H1 (cell line): ENCODE data around the gene MYH10. TPM values are rescaled to one million over a fixed set of nuclear protein-coding genes. Genes with fewer than 3 reads are reported as not detected.

ENCODE experiments used
- BCL11A ChIP-seq, 2 experiments: IDR thresholded peaks; one replicate each; pipeline ENCODE4 v1.6.1; 2011; ENCODE audit warnings: low read depth in 2 of 2, low read length in 2 of 2, mild to moderate bottlenecking in 2 of 2
- CHD7 ChIP-seq: fragments of 300-600 bp; sonication (generic); IDR thresholded peaks from 2 replicates; pipeline ENCODE4 v1.7.1; 2012; ENCODE audit warnings: low read length, moderate library complexity, mild to moderate bottlenecking, inconsistent platforms; ENCODE audit not compliant: insufficient replicate concordance
- CTCF ChIP-seq, 3 experiments: IDR thresholded peaks; 1 replicate in 2 of 3; 2 replicates in 1 of 3; pipeline versions ENCODE4 v1.5.1 to v1.6.1; 2011; ENCODE audit warnings: low read length in 3 of 3, mild to moderate bottlenecking in 3 of 3, inconsistent platforms in 2 of 3, low read depth in 1 of 3, moderate library complexity in 1 of 3; ENCODE audit not compliant: insufficient read depth in 1 of 3; ENCODE audit errors: control extremely low read depth in 1 of 3
- GABPA ChIP-seq: IDR thresholded peaks from 2 replicates; pipeline ENCODE4 v1.6.1; 2011; ENCODE audit warnings: mild to moderate bottlenecking, low read length, moderate library complexity, borderline replicate concordance; ENCODE audit not compliant: insufficient read depth
- JUND ChIP-seq: IDR thresholded peaks from 2 replicates; pipeline ENCODE4 v1.6.1; 2011; ENCODE audit warnings: mild to moderate bottlenecking, improper control_type of control experiment, low read length
- PHF8 ChIP-seq: fragments of 200-600 bp; sonication (generic); conservative IDR thresholded peaks from 2 replicates; pipeline ENCODE4 v1.7.1; 2012; ENCODE audit warnings: low read depth, mild to moderate bottlenecking, inconsistent platforms, low read length, moderate library complexity
- SUZ12 ChIP-seq: fragments of 200-600 bp; sonication (generic); IDR thresholded peaks from 2 replicates; pipeline ENCODE4 v1.6.1; 2012; ENCODE audit warnings: mild to moderate bottlenecking, inconsistent platforms, low read length, moderate library complexity, mixed read lengths
- polyA plus RNA-seq, 7 experiments: library from polyadenylated mRNA; depleted of rRNA in 3 of 7; stranded (reverse) in 5 of 7; unstranded in 2 of 7; fragments of >200 nt in 5 of 7; fragments of 200-250 nt in 2 of 7; gene quantifications; 1 replicate in 5 of 7; 2 replicates in 1 of 7; 4 replicates in 1 of 7; pipeline versions ENCODE4 v1.2.1 to v1.2.3, GENCODE V29; 2011 to 2013; ENCODE audit warnings: missing spikeins in 2 of 7, mixed read lengths in 2 of 7
- total RNA-seq: library from RNA; stranded (reverse); fragmentation: NEBNext Ultra II Directional; extraction: Animal tissue kit (Norgen Biotek cat#: 25700); gene quantifications from 2 replicates; pipeline ENCODE4 v1.2.1, GENCODE V29; 2021

MYH10 gene
- total and polyA plus RNA-seq, 2 of the 8 experiments (the other 6 are each of a cell fraction or from before 2014, with no cell fraction given), result 64.1 to 289 TPM

- TF ChIP-seq CTCF (IDR thresholded peaks at IDR 0.05; ENCODE audit: control extremely low read depth in 1 of 3, insufficient read depth in 1 of 3, low read depth in 1 of 3, low read length in 3 of 3) (no peak), PHF8 (peak; percentile 40; the same call in 1 of the 2 replicates), GABPA (no peak), SUZ12 (no peak), BCL11A (IDR thresholded peaks at IDR 0.05; ENCODE audit: low read depth in 2 of 2, low read length in 2 of 2) (no peak), CHD7 (no peak), JUND (no peak)
Observed at GRCh38 chr17:8629371-8630226, 926 bp downstream of the MYH10 start (continued).
